IMR-90 (cell line): Measurements from ENCODE around the gene EPC2. TPM values are rescaled to one million over a fixed set of nuclear protein-coding genes. Genes with fewer than 3 reads are reported as not detected.

Experiments used
- ATAC-seq: fragments of 200-7000 bp; cut with Tn5 transposase; 2 replicates; pipeline ENCODE4 v1.9.1; 2020; ENCODE audit warnings: low read depth, mild to moderate bottlenecking, moderate library complexity
- BruUV-seq: library from RNA; stranded (reverse); fragments of 400-500 nt; replicated peaks from 2 replicates; lab custom pipeline; 2021; lab: Mats Ljungman, UMichigan
- CTCF ChIA-PET: fragments of 300-600 bp; formaldehyde crosslinking; extraction: SDS; loops from one replicate; lab custom pipeline; 2021; ENCODE audit warnings: antibody characterized with exemption; lab: Yijun Ruan, JAX
- POLR2A ChIA-PET: fragments of 300-600 bp; sonication (Branson Sonifier 250); formaldehyde crosslinking; loops from one replicate; lab custom pipeline; 2022; ENCODE audit warnings: antibody characterized with exemption; ENCODE audit not compliant: unreplicated experiment; lab: Charles Lee
- DNase-seq: peaks from one replicate; pipeline ENCODE4 v3.0.0; 2013
- H2AFZ ChIP-seq: replicated peaks from 2 replicates; pipeline ENCODE3; 2013; ENCODE audit warnings: low read length, mild to moderate bottlenecking; ENCODE audit not compliant: poor library complexity
- H2AK5ac ChIP-seq: 2 replicates; pipeline ENCODE4 v1.6.1; 2013; ENCODE audit warnings: low read depth, low read length, inconsistent platforms
- H2AK9ac ChIP-seq: replicated peaks from 2 replicates; pipeline ENCODE3; 2013; ENCODE audit warnings: mild to moderate bottlenecking, low read depth, low read length, moderate library complexity; ENCODE audit not compliant: poor library complexity
- H2BK120ac ChIP-seq: 2 replicates; pipeline ENCODE4 v1.6.1; 2013; ENCODE audit warnings: low read depth, low read length, inconsistent platforms
- H2BK15ac ChIP-seq: 3 replicates; pipeline ENCODE4 v1.6.1; 2013; ENCODE audit warnings: low read depth, low read length, inconsistent platforms
- H2BK20ac ChIP-seq: 2 replicates; pipeline ENCODE4 v1.6.1; 2013; ENCODE audit warnings: low read depth, mild to moderate bottlenecking, inconsistent platforms, low read length, moderate library complexity
- H2BK5ac ChIP-seq: 2 replicates; pipeline ENCODE4 v1.6.1; 2013; ENCODE audit warnings: mild to moderate bottlenecking, low read depth, low read length, inconsistent platforms; ENCODE audit not compliant: poor library complexity, severe bottlenecking
- H3K14ac ChIP-seq: replicated peaks from 2 replicates; pipeline ENCODE4 v1.6.1; 2013; ENCODE audit warnings: low read depth, low read length, inconsistent platforms
- H3K18ac ChIP-seq: 2 replicates; pipeline ENCODE4 v1.6.1; 2013; ENCODE audit warnings: low read depth, low read length, control low read depth
- H3K23ac ChIP-seq: 2 replicates; pipeline ENCODE4 v1.6.1; 2013; ENCODE audit warnings: low read depth, low read length, inconsistent platforms
- H3K27ac ChIP-seq: 2 replicates; pipeline ENCODE4 v1.5.1; 2013; ENCODE audit warnings: mild to moderate bottlenecking, control low read depth, low read length; ENCODE audit not compliant: insufficient read depth
- H3K27me3 ChIP-seq: 2 replicates; pipeline ENCODE4 v1.6.1; 2013; ENCODE audit warnings: low read length; ENCODE audit not compliant: control insufficient read depth, insufficient read depth
- H3K36me3 ChIP-seq: 2 replicates; pipeline ENCODE4 v1.6.1; 2013; ENCODE audit warnings: low read length, mixed read lengths; ENCODE audit not compliant: control insufficient read depth, insufficient read depth
- H3K4ac ChIP-seq: 2 replicates; pipeline ENCODE4 v1.6.1; 2013; ENCODE audit warnings: low read depth, low read length, inconsistent platforms
- H3K4me1 ChIP-seq: 2 replicates; pipeline ENCODE4 v1.6.1; 2013; ENCODE audit warnings: low read length, mixed read lengths; ENCODE audit not compliant: control insufficient read depth, insufficient read depth
- H3K4me2 ChIP-seq: 2 replicates; pipeline ENCODE4 v1.6.1; 2013; ENCODE audit warnings: low read depth, mild to moderate bottlenecking, control low read depth, low read length, moderate library complexity
- H3K4me3 ChIP-seq: 2 replicates; pipeline ENCODE4 v1.5.1; 2013; ENCODE audit warnings: low read depth, mild to moderate bottlenecking, control low read depth, low read length, moderate library complexity; ENCODE audit not compliant: insufficient read depth
- H3K56ac ChIP-seq: 2 replicates; pipeline ENCODE4 v1.6.1; 2013; ENCODE audit warnings: low read length, inconsistent platforms; ENCODE audit not compliant: insufficient read depth; ENCODE audit errors: extremely low read depth
- H3K79me1 ChIP-seq, 2 experiments: 2 replicates each; pipeline ENCODE4 v1.6.1; 2013; ENCODE audit warnings: low read length in 2 of 2, inconsistent platforms in 1 of 2, low read depth in 1 of 2
- H3K9ac ChIP-seq: 2 replicates; pipeline ENCODE4 v1.6.1; 2013; ENCODE audit warnings: low read depth, low read length, control low read depth
- H3K9me1 ChIP-seq: 2 replicates; pipeline ENCODE4 v1.6.1; 2013; ENCODE audit warnings: low read length, inconsistent platforms; ENCODE audit not compliant: insufficient read depth
- H3K9me3 ChIP-seq: 2 replicates; pipeline ENCODE4 v1.6.1; 2013; ENCODE audit warnings: low read length; ENCODE audit not compliant: control insufficient read depth, insufficient read depth
- H4K20me1 ChIP-seq: 2 replicates; pipeline ENCODE4 v1.6.1; 2013; ENCODE audit warnings: low read length, inconsistent platforms; ENCODE audit not compliant: insufficient read depth
- H4K5ac ChIP-seq: 2 replicates; pipeline ENCODE4 v1.6.1; 2013; ENCODE audit warnings: mild to moderate bottlenecking, low read depth, low read length, control low read depth
- H4K8ac ChIP-seq, 2 experiments: 2 replicates each; pipeline ENCODE4 v1.6.1; 2013; ENCODE audit warnings: low read depth in 2 of 2, low read length in 2 of 2, control low read depth in 1 of 2, inconsistent platforms in 1 of 2
- H4K91ac ChIP-seq: 2 replicates; pipeline ENCODE4 v1.6.1; 2013; ENCODE audit warnings: low read depth, low read length, inconsistent platforms; ENCODE audit not compliant: insufficient read depth
- BHLHE40 ChIP-seq: fragments of 150-350 bp; IDR thresholded peaks from 2 replicates; pipeline ENCODE4 v1.6.1; 2016; ENCODE audit warnings: mild to moderate bottlenecking, low read depth, low read length
- CEBPB ChIP-seq: IDR thresholded peaks from 2 replicates; pipeline ENCODE4 v1.6.1; 2012; ENCODE audit warnings: low read depth, low read length, improper control_type of control experiment
- CHD1 ChIP-seq: IDR thresholded peaks from 2 replicates; pipeline ENCODE4 v1.6.1; 2012; ENCODE audit warnings: low read depth, low read length, improper control_type of control experiment
- CTCF ChIP-seq: conservative IDR thresholded peaks from 2 replicates; pipeline ENCODE4 v1.5.1; 2012; ENCODE audit warnings: mild to moderate bottlenecking, low read depth, low read length, improper control_type of control experiment
- ELK1 ChIP-seq: fragments of 150-350 bp; IDR thresholded peaks from 2 replicates; pipeline ENCODE4 v1.6.1; 2016; ENCODE audit warnings: low read depth, mild to moderate bottlenecking, low read length, moderate library complexity, borderline replicate concordance
- FOS ChIP-seq: fragments of 150-350 bp; IDR thresholded peaks from 2 replicates; pipeline ENCODE4 v1.6.1; 2016; ENCODE audit warnings: low read depth, low read length
- MAFK ChIP-seq: IDR thresholded peaks from 2 replicates; pipeline ENCODE4 v1.6.1; 2012; ENCODE audit warnings: low read depth, low read length, improper control_type of control experiment
- MAZ ChIP-seq: IDR thresholded peaks from 2 replicates; pipeline ENCODE4 v1.6.1; 2012; ENCODE audit warnings: low read depth, mild to moderate bottlenecking, low read length, improper control_type of control experiment, moderate library complexity, borderline replicate concordance
- MXI1 ChIP-seq: IDR thresholded peaks from 2 replicates; pipeline ENCODE4 v1.6.1; 2012; ENCODE audit warnings: low read depth, mild to moderate bottlenecking, low read length, moderate library complexity, borderline replicate concordance
- NFE2L2 ChIP-seq: fragments of 150-350 bp; IDR thresholded peaks from 2 replicates; pipeline ENCODE4 v1.6.1; 2016; ENCODE audit warnings: low read depth, mild to moderate bottlenecking, low read length
- POLR2A ChIP-seq: IDR thresholded peaks from 2 replicates; pipeline ENCODE4 v1.6.1; 2012; ENCODE audit warnings: mild to moderate bottlenecking, low read depth, low read length
- RAD21 ChIP-seq: IDR thresholded peaks from 2 replicates; pipeline ENCODE4 v1.6.1; 2012; ENCODE audit warnings: low read length, improper control_type of control experiment
- RCOR1 ChIP-seq: IDR thresholded peaks from 2 replicates; pipeline ENCODE4 v1.6.1; 2012; ENCODE audit warnings: mild to moderate bottlenecking, low read length, improper control_type of control experiment; ENCODE audit not compliant: insufficient replicate concordance
- RFX5 ChIP-seq: IDR thresholded peaks from 2 replicates; pipeline ENCODE4 v1.8.0; 2012; ENCODE audit warnings: low read depth, mild to moderate bottlenecking, low read length, moderate library complexity
- SMC3 ChIP-seq: fragments of 150-350 bp; IDR thresholded peaks from 2 replicates; pipeline ENCODE4 v1.6.1; 2016; ENCODE audit warnings: low read depth, mild to moderate bottlenecking, antibody characterized with exemption, low read length, moderate library complexity
- USF2 ChIP-seq: fragments of 150-350 bp; IDR thresholded peaks from 2 replicates; pipeline ENCODE4 v1.6.1; 2017; ENCODE audit warnings: mild to moderate bottlenecking, antibody characterized with exemption, low read length, low read depth
- WGBS, 2 experiments: methylation state at CpG; one replicate each; pipeline versions ENCODE4 v1.1.5 to v1.1.7; 2013; ENCODE audit warnings: missing lambda C conversion rate in 2 of 2; ENCODE audit not compliant: insufficient read length in 1 of 2; ENCODE audit errors: extremely low coverage in 2 of 2; 5-methylcytosine and 5-hydroxymethylcytosine counted together
- dilution Hi-C: fragments of 300-500 bp; cut with HindIII; formaldehyde crosslinking; loops from one replicate; pipeline ENCODE4 v1.14.3; 2018; ENCODE audit warnings: low sequenced_read_pairs; ENCODE audit not compliant: unreplicated experiment
- in situ Hi-C: fragments of 300-500 bp; cut with MboI; formaldehyde crosslinking; loops from 3 replicates; pipeline ENCODE4 v1.14.3; 2019; ENCODE audit warnings: low sequenced_read_pairs, inconsistent platforms, mixed read lengths
- intact Hi-C: fragments of 100-400 bp; cut with micrococcal nuclease; formaldehyde crosslinking; loops from 2 replicates; pipeline ENCODE4 v1.10.0; 2022
- polyA plus RNA-seq, 3 experiments: library from polyadenylated mRNA; depleted of rRNA; stranded (reverse); fragments of >200 nt; gene quantifications; 2 replicates each; pipeline ENCODE4 v1.2.3, GENCODE V29; 2012; ENCODE audit warnings: low replicate concordance in 1 of 3
- total RNA-seq: library from RNA; depleted of rRNA; stranded (reverse); fragments of >200 nt; gene quantifications from 2 replicates; pipeline ENCODE4 v1.2.3, GENCODE V29; 2012

The EPC2 gene
- total and polyA plus RNA-seq, 2 of the 4 experiments (the other 2 are of a cell fraction), result 10.6 to 22.6 TPM

GRCh38 chr2:148615381-148615841 lies 29.1 kb upstream of the EPC2 start:
- Histone ChIP-seq H4K20me1 (no peaks in the 10 kb centered on the region), H3K79me1 (no peaks in the 10 kb centered on the region), H3K9ac (no peak overlapping the region), H2AK9ac (no peak overlapping the region), H3K9me3 (no peaks in the 10 kb centered on the region), H3K4me2 (no peak overlapping the region), H4K91ac (no peak overlapping the region), H3K36me3 (no peaks in the 10 kb centered on the region), H3K18ac (no peak overlapping the region), H2BK120ac (no peak overlapping the region), H3K9me1 (no peaks in the 10 kb centered on the region), H3K4ac (no peak overlapping the region), H4K5ac (no peak overlapping the region), H2AFZ (no peak overlapping the region), H2AK5ac (no peak overlapping the region), H2BK5ac (no peak overlapping the region), H3K4me3 (no peak overlapping the region), H2BK15ac (no peak overlapping the region), H3K4me1 (no peaks in the 10 kb centered on the region; the same call in 1 of the 2 replicates), H2BK20ac (no peak overlapping the region), H3K27ac (no peak overlapping the region), H4K8ac (no peak overlapping the region), H3K27me3 (peaks cover 6% of the 10 kb centered on the region), H3K23ac (no peak overlapping the region), H3K56ac (no peak overlapping the region), H3K14ac (no peak overlapping the region)
- no peak for DNase-seq
- no peak for TF ChIP-seq RFX5
- TF ChIP-seq SMC3, result no peak
- TF ChIP-seq CTCF, result no peak
- TF ChIP-seq NFE2L2, result no peak
- TF ChIP-seq FOS, result no peak
- no peak for TF ChIP-seq RCOR1
- TF ChIP-seq POLR2A, result no peak
- no peak for TF ChIP-seq MAZ
- no peak for TF ChIP-seq CHD1
- TF ChIP-seq CEBPB, result no peak
- TF ChIP-seq RAD21, result no peak
- TF ChIP-seq MAFK, result no peak
- TF ChIP-seq BHLHE40, result no peak
- TF ChIP-seq MXI1, result no peak
- no peak for TF ChIP-seq USF2
- TF ChIP-seq ELK1, result no peak
- intact Hi-C loops (no loop called here), dilution Hi-C loops (no loop called here), in situ Hi-C loops (no loop called here)
- no peak for ATAC-seq
- ChIA-PET POLR2A (interaction anchor here (0.7 kb wide), 1 partner anchor 26 kb away, joined by 3 read pairs; no protein-coding TSS in a partner anchor), CTCF (no interaction called here)
- BruUV-seq, result no TSS peak
- WGBS, 2 experiments, result no CpG with 5 or more reads among the region's 3 CpGs
